Lower leg skin (tissue), 3 donors: ENCODE measurements around the gene DNAH8.

Experiments
- POLR2A ChIP-seq, 2 donors: fragments of 450-650 bp; IDR thresholded peaks; one replicate each; pipeline ENCODE4 v1.6.1; 2016 to 2017; ENCODE audit warnings: antibody characterized with exemption in 2 of 2, mild to moderate bottlenecking in 1 of 2, moderate library complexity in 1 of 2
- TF ChIP-seq, protein P1 (sequence below), 3 donors: fragments of 450-650 bp; IDR thresholded peaks; one replicate each; pipeline ENCODE4 v1.5.1; 2016; ENCODE audit warnings: antibody characterized with exemption in 3 of 3, mild to moderate bottlenecking in 3 of 3, moderate library complexity in 2 of 3

DNA sequence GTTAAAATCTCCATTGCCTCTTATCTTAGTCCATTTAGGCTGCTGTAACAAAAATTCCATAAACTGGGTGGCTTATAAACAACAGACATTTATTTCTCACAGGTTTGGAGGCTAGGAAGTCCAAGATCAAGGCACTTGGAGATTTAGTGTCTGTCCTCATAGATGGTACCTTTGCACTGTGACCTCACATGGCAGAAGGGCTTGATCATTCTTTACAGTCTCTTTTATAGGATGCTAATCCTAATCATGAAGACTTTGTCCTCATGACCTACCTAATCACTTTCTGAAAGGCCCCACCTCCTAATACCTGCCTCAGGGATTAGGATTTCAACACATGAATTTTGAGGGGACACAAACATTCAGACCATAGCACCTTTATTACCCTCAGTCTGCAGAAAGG, 18.8 kb upstream of the DNAH8 start:
- TF ChIP-seq, protein P1, sequence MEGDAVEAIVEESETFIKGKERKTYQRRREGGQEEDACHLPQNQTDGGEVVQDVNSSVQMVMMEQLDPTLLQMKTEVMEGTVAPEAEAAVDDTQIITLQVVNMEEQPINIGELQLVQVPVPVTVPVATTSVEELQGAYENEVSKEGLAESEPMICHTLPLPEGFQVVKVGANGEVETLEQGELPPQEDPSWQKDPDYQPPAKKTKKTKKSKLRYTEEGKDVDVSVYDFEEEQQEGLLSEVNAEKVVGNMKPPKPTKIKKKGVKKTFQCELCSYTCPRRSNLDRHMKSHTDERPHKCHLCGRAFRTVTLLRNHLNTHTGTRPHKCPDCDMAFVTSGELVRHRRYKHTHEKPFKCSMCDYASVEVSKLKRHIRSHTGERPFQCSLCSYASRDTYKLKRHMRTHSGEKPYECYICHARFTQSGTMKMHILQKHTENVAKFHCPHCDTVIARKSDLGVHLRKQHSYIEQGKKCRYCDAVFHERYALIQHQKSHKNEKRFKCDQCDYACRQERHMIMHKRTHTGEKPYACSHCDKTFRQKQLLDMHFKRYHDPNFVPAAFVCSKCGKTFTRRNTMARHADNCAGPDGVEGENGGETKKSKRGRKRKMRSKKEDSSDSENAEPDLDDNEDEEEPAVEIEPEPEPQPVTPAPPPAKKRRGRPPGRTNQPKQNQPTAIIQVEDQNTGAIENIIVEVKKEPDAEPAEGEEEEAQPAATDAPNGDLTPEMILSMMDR (IDR thresholded peaks at IDR 0.05): no peak
- no peak for TF ChIP-seq POLR2A (IDR thresholded peaks at IDR 0.05)
